ENCODE results near the gene TMA7B. TPM values are rescaled to one million over a fixed set of nuclear protein-coding genes. Genes with fewer than 3 reads are reported as not detected.

Gene TMA7B
- total and polyA plus RNA-seq, 10 of the 15 experiments (the other 5 are each of a cell fraction or from before 2014, with no cell fraction given): 0.33 to 2.9 (median 1.8) TPM

DNA sequence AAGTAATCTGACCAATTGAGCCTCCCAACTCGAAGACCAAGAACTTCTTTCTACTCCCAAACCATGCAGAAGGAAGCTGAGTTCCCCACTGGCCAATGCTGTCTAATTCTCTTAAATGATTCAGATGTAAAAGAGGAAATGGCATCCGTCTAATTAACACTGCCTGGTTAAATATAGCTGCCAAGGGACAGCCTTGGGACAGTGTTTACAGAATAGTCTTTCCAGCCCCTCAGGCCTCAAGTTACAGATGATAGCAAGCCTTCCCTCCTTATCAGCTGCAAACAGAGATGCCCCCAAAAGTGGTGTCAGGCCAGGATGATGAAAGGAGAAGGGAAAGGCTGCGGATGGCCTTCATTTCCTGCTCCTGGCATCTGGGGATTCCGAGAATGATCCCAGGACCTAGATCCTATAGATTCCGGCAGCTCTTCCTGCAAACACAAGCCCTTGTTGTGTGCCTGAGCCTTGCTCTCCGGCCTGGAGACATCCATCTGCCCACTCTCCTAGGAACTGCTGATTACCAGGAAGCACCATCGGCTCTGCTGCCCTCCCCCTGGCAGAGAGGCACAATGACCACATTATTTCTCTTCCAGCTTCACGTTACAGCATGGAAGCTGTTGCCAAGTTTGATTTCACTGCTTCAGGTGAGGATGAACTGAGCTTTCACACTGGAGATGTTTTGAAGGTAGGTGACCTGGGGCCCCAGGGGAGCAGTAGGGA lies 13.5 kb upstream of the TMA7B start (continued):
- TF ChIP-seq, protein P1, sequence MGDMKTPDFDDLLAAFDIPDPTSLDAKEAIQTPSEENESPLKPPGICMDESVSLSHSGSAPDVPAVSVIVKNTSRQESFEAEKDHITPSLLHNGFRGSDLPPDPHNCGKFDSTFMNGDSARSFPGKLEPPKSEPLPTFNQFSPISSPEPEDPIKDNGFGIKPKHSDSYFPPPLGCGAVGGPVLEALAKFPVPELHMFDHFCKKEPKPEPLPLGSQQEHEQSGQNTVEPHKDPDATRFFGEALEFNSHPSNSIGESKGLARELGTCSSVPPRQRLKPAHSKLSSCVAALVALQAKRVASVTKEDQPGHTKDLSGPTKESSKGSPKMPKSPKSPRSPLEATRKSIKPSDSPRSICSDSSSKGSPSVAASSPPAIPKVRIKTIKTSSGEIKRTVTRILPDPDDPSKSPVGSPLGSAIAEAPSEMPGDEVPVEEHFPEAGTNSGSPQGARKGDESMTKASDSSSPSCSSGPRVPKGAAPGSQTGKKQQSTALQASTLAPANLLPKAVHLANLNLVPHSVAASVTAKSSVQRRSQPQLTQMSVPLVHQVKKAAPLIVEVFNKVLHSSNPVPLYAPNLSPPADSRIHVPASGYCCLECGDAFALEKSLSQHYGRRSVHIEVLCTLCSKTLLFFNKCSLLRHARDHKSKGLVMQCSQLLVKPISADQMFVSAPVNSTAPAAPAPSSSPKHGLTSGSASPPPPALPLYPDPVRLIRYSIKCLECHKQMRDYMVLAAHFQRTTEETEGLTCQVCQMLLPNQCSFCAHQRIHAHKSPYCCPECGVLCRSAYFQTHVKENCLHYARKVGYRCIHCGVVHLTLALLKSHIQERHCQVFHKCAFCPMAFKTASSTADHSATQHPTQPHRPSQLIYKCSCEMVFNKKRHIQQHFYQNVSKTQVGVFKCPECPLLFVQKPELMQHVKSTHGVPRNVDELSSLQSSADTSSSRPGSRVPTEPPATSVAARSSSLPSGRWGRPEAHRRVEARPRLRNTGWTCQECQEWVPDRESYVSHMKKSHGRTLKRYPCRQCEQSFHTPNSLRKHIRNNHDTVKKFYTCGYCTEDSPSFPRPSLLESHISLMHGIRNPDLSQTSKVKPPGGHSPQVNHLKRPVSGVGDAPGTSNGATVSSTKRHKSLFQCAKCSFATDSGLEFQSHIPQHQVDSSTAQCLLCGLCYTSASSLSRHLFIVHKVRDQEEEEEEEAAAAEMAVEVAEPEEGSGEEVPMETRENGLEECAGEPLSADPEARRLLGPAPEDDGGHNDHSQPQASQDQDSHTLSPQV (IDR thresholded peaks at IDR 0.05): no peak
- peak; percentile 57 for TF ChIP-seq IKZF1 (conservative IDR thresholded peaks at IDR 0.05)
- TF ChIP-seq, protein P2, sequence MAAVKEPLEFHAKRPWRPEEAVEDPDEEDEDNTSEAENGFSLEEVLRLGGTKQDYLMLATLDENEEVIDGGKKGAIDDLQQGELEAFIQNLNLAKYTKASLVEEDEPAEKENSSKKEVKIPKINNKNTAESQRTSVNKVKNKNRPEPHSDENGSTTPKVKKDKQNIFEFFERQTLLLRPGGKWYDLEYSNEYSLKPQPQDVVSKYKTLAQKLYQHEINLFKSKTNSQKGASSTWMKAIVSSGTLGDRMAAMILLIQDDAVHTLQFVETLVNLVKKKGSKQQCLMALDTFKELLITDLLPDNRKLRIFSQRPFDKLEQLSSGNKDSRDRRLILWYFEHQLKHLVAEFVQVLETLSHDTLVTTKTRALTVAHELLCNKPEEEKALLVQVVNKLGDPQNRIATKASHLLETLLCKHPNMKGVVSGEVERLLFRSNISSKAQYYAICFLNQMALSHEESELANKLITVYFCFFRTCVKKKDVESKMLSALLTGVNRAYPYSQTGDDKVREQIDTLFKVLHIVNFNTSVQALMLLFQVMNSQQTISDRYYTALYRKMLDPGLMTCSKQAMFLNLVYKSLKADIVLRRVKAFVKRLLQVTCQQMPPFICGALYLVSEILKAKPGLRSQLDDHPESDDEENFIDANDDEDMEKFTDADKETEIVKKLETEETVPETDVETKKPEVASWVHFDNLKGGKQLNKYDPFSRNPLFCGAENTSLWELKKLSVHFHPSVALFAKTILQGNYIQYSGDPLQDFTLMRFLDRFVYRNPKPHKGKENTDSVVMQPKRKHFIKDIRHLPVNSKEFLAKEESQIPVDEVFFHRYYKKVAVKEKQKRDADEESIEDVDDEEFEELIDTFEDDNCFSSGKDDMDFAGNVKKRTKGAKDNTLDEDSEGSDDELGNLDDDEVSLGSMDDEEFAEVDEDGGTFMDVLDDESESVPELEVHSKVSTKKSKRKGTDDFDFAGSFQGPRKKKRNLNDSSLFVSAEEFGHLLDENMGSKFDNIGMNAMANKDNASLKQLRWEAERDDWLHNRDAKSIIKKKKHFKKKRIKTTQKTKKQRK (IDR thresholded peaks at IDR 0.05; ENCODE audit: low read depth, low read length): no peak
- TF ChIP-seq GATAD2B (conservative IDR thresholded peaks at IDR 0.05; ENCODE audit: low read depth): 0 out of 2 replicates have a peak, but pooled peaks have one; percentile 21
- TF ChIP-seq, protein P3, sequence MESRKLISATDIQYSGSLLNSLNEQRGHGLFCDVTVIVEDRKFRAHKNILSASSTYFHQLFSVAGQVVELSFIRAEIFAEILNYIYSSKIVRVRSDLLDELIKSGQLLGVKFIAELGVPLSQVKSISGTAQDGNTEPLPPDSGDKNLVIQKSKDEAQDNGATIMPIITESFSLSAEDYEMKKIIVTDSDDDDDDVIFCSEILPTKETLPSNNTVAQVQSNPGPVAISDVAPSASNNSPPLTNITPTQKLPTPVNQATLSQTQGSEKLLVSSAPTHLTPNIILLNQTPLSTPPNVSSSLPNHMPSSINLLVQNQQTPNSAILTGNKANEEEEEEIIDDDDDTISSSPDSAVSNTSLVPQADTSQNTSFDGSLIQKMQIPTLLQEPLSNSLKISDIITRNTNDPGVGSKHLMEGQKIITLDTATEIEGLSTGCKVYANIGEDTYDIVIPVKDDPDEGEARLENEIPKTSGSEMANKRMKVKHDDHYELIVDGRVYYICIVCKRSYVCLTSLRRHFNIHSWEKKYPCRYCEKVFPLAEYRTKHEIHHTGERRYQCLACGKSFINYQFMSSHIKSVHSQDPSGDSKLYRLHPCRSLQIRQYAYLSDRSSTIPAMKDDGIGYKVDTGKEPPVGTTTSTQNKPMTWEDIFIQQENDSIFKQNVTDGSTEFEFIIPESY (IDR thresholded peaks at IDR 0.05): no peak
- TF ChIP-seq IKZF2 (IDR thresholded peaks at IDR 0.05): peak in 1 of 2 experiments; percentile 32; a peak in 2 of 4 replicates
- no peak for TF ChIP-seq NRF1 (conservative IDR thresholded peaks at IDR 0.05; ENCODE audit: low read depth, low read length)
- TF ChIP-seq HDAC6 (IDR thresholded peaks at IDR 0.05; ENCODE audit: unreplicated experiment): no peak
- TF ChIP-seq, protein P4, sequence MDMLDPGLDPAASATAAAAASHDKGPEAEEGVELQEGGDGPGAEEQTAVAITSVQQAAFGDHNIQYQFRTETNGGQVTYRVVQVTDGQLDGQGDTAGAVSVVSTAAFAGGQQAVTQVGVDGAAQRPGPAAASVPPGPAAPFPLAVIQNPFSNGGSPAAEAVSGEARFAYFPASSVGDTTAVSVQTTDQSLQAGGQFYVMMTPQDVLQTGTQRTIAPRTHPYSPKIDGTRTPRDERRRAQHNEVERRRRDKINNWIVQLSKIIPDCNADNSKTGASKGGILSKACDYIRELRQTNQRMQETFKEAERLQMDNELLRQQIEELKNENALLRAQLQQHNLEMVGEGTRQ (IDR thresholded peaks at IDR 0.05; ENCODE audit: borderline replicate concordance, low read depth, low read length): no peak
- TF ChIP-seq, protein P5, sequence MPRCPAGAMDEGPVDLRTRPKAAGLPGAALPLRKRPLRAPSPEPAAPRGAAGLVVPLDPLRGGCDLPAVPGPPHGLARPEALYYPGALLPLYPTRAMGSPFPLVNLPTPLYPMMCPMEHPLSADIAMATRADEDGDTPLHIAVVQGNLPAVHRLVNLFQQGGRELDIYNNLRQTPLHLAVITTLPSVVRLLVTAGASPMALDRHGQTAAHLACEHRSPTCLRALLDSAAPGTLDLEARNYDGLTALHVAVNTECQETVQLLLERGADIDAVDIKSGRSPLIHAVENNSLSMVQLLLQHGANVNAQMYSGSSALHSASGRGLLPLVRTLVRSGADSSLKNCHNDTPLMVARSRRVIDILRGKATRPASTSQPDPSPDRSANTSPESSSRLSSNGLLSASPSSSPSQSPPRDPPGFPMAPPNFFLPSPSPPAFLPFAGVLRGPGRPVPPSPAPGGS (IDR thresholded peaks at IDR 0.05; ENCODE audit: borderline replicate concordance, insufficient read depth, low read depth, low read length, poor library complexity, severe bottlenecking): no peak
- TF ChIP-seq NFXL1 (IDR thresholded peaks at IDR 0.05; ENCODE audit: borderline replicate concordance): no peak
- no peak for TF ChIP-seq KDM1A (IDR thresholded peaks at IDR 0.05; ENCODE audit: borderline replicate concordance)
- peak; percentile 91 for TF ChIP-seq MEF2B (IDR thresholded peaks at IDR 0.05; ENCODE audit: partially characterized antibody, poor library complexity, severe bottlenecking)
- TF ChIP-seq SUZ12 (IDR thresholded peaks at IDR 0.05; ENCODE audit: unreplicated experiment): no peak
- no peak for TF ChIP-seq CHD4 (IDR thresholded peaks at IDR 0.05)

Measured in GM12878 (cell line).